HG02943 (cell line): ENCODE measurements around the gene PLPPR4.

Experiments
- ATAC-seq: cut with Tn5 transposase; IDR thresholded peaks from one replicate; pipeline ENCODE4 v1.9.1; 2021; ENCODE audit warnings: mild to moderate bottlenecking, low read depth, moderate library complexity; ENCODE audit not compliant: unreplicated experiment

The PLPPR4 gene

GRCh38 chr1:99332561-99332960, 68.3 kb downstream of the PLPPR4 start:
- ATAC-seq: no peak

- no peak for ATAC-seq
These were observed 70.7 kb downstream of the PLPPR4 start for GRCh38 chr1:99334991-99335390.

- ATAC-seq: no peak
These were observed 82.9 kb downstream of the PLPPR4 start for GRCh38 chr1:99347041-99347684.

- ATAC-seq: no peak
These were observed 84.3 kb downstream of the PLPPR4 start for GRCh38 chr1:99348397-99349132.

- ATAC-seq: no peak
These were observed 88.5 kb downstream of the PLPPR4 start for GRCh38 chr1:99352821-99353220.

GRCh38 chr1:99358770-99359169, 94.5 kb downstream of the PLPPR4 start:
- no peak for ATAC-seq
